Endothelial cell (in vitro differentiated cells): ENCODE data around the gene USP38. TPM values are rescaled to one million over a fixed set of nuclear protein-coding genes. Genes with fewer than 3 reads are reported as not detected.
"Not testable (repeated sequence)": the region's sequence is repeated elsewhere in the genome, so short reads cannot be mapped to it uniquely, and the experiment has no call there.

Source experiments
- DNase-seq: peaks from one replicate; pipeline ENCODE4 v3.0.0; 2021; ENCODE audit warnings: low spot score
- H3K27ac Mint-ChIP-seq: one replicate; pipeline ENCODE4 v1.8.0; 2021; ENCODE audit warnings: mixed read lengths, inconsistent platforms; ENCODE audit not compliant: unreplicated experiment
- H3K27me3 Mint-ChIP-seq: one replicate; pipeline ENCODE4 v1.8.0; 2021; ENCODE audit warnings: mild to moderate bottlenecking, moderate library complexity, mixed read lengths, inconsistent platforms; ENCODE audit not compliant: unreplicated experiment
- H3K36me3 Mint-ChIP-seq: one replicate; pipeline ENCODE4 v1.8.0; 2021; ENCODE audit warnings: mild to moderate bottlenecking, low read depth, mixed read lengths, inconsistent platforms; ENCODE audit not compliant: unreplicated experiment
- H3K4me1 Mint-ChIP-seq: one replicate; pipeline ENCODE4 v1.8.0; 2021; ENCODE audit warnings: mild to moderate bottlenecking, mixed read lengths, inconsistent platforms; ENCODE audit not compliant: unreplicated experiment
- H3K4me3 Mint-ChIP-seq: one replicate; pipeline ENCODE4 v1.8.0; 2021; ENCODE audit warnings: mild to moderate bottlenecking, mixed read lengths, inconsistent platforms; ENCODE audit not compliant: unreplicated experiment
- H3K9me3 Mint-ChIP-seq: one replicate; pipeline ENCODE4 v1.8.0; 2021; ENCODE audit warnings: mixed read lengths, inconsistent platforms; ENCODE audit not compliant: unreplicated experiment
- CTCF ChIP-seq: fragments of 200-600 bp; sonication (generic); IDR thresholded peaks from one replicate; pipeline ENCODE4 v1.5.0; 2021; ENCODE audit warnings: antibody characterized with exemption; ENCODE audit not compliant: unreplicated experiment
- total RNA-seq: library from RNA; stranded (reverse); fragmentation: NEBNext Ultra II Directional; extraction: Animal tissue kit (Norgen Biotek cat#: 25700); gene quantifications from one replicate; pipeline ENCODE4 v1.2.1, GENCODE V29; 2021; ENCODE audit not compliant: unreplicated experiment

The USP38 gene
- total RNA-seq, 1 donor from 2014 or later, result 19.4 TPM

GRCh38 chr4:143225167-143225566 is 40.5 kb downstream of the USP38 start:
- no peak for TF ChIP-seq CTCF
- Mint-ChIP-seq H3K4me1 (no peaks in the 10 kb centered on the region), H3K36me3 (no peaks in the 10 kb centered on the region), H3K27ac (no peak overlapping the region), H3K4me3 (no peak overlapping the region), H3K27me3 (no peaks in the 10 kb centered on the region), H3K9me3 (no peaks in the 10 kb centered on the region)
- no peak for DNase-seq

- Mint-ChIP-seq H3K36me3 (no peaks in the 10 kb centered on the region), H3K27ac (no peak overlapping the region), H3K9me3 (no peaks in the 10 kb centered on the region), H3K4me3 (no peak overlapping the region), H3K4me1 (no peaks in the 10 kb centered on the region), H3K27me3 (no peaks in the 10 kb centered on the region)
- DNase-seq, result no peak
- no peak for TF ChIP-seq CTCF
Measured at GRCh38 chr4:143230683-143231082, 46.0 kb downstream of the USP38 start.

- H3K4me1 Mint-ChIP-seq, result no peaks in the 10 kb centered on the region
- H3K36me3 Mint-ChIP-seq, result no peaks in the 10 kb centered on the region
- H3K27me3 Mint-ChIP-seq, result no peaks in the 10 kb centered on the region
- H3K9me3 Mint-ChIP-seq, result no peaks in the 10 kb centered on the region
- no peak for DNase-seq
- no peak for TF ChIP-seq CTCF
- no peak overlapping the region for H3K4me3 Mint-ChIP-seq
- H3K27ac Mint-ChIP-seq, result no peak overlapping the region
Measured at GRCh38 chr4:143232277-143232676, 47.6 kb downstream of the USP38 start.

GRCh38 chr4:143234153-143234552 is 49.4 kb downstream of the USP38 start:
- Mint-ChIP-seq H3K36me3 (no peaks in the 10 kb centered on the region), H3K4me3 (no peak overlapping the region), H3K27ac (no peak overlapping the region), H3K27me3 (no peaks in the 10 kb centered on the region), H3K4me1 (no peaks in the 10 kb centered on the region), H3K9me3 (no peaks in the 10 kb centered on the region)
- DNase-seq, result no peak
- TF ChIP-seq CTCF, result no peak

- not testable (repeated sequence) for H3K4me3 Mint-ChIP-seq, DNase-seq, H3K36me3 Mint-ChIP-seq, H3K27ac Mint-ChIP-seq, H3K9me3 Mint-ChIP-seq, H3K27me3 Mint-ChIP-seq, H3K4me1 Mint-ChIP-seq
Measured at GRCh38 chr4:143237195-143237594, 52.5 kb downstream of the USP38 start.
